ENCODE measurements around the gene TMPRSS7. TPM values are rescaled to one million over a fixed set of nuclear protein-coding genes. Genes with fewer than 3 reads are reported as not detected.

The TMPRSS7 gene
- total and polyA plus RNA-seq, 2 of the 8 experiments (the other 6 are each of a cell fraction or from before 2014, with no cell fraction given), result not detected

- TF ChIP-seq CHD7 (IDR thresholded peaks at IDR 0.05; ENCODE audit: insufficient replicate concordance, low read length) (no peak), CEBPB (IDR thresholded peaks at IDR 0.05; ENCODE audit: low read depth, low read length) (no peak)
Measured at GRCh38 chr3:112096176-112096575, 61.6 kb downstream of the TMPRSS7 start (continued).
